TTC549 (cell line): ENCODE data around the gene KRT222.

Experiments used
- FAIRE-seq: peaks from 2 replicates; lab custom pipeline; 2012; peaks lifted over from hg19 to GRCh38; lab: Jason Lieb, UNC

The KRT222 gene

GRCh38 chr17:40614431-40615067 lies 50.4 kb downstream of the KRT222 start:
- no peak for FAIRE-seq

GRCh38 chr17:40613467-40614154 lies 51.4 kb downstream of the KRT222 start:
- no peak for FAIRE-seq

GRCh38 chr17:40612599-40613244 lies 52.3 kb downstream of the KRT222 start:
- FAIRE-seq = no peak

- FAIRE-seq = no peak
Measured at GRCh38 chr17:40611840-40612474, 53.0 kb downstream of the KRT222 start.

GRCh38 chr17:40610359-40610758 lies 54.6 kb downstream of the KRT222 start:
- FAIRE-seq = no peak

- no peak for FAIRE-seq
Measured at GRCh38 chr17:40608061-40608581, 56.9 kb downstream of the KRT222 start.

GRCh38 chr17:40607641-40608040 lies 57.3 kb downstream of the KRT222 start:
- FAIRE-seq = no peak

- no peak for FAIRE-seq
Measured at GRCh38 chr17:40606548-40607353, 58.2 kb downstream of the KRT222 start.

GRCh38 chr17:40605306-40605705 lies 59.7 kb downstream of the KRT222 start:
- no peak for FAIRE-seq
